Ishikawa (cell line): Measurements from ENCODE around the gene DHX8.

Source experiments
- CEBPB ChIP-seq: IDR thresholded peaks from 2 replicates; pipeline ENCODE4 v1.6.1; 2012
- CREB1 ChIP-seq: IDR thresholded peaks from 2 replicates; pipeline ENCODE4 v1.6.1; 2012; ENCODE audit warnings: low read depth
- EGR1 ChIP-seq: IDR thresholded peaks from 2 replicates; pipeline ENCODE4 v1.6.1; 2012
- EP300 ChIP-seq: IDR thresholded peaks from 2 replicates; pipeline ENCODE4 v1.6.1; 2012; ENCODE audit warnings: borderline replicate concordance
- FOXM1 ChIP-seq: IDR thresholded peaks from 2 replicates; pipeline ENCODE4 v1.6.1; 2012; ENCODE audit warnings: low read depth, borderline replicate concordance
- NFIC ChIP-seq: IDR thresholded peaks from 2 replicates; pipeline ENCODE4 v1.6.1; 2012
- RAD21 ChIP-seq: IDR thresholded peaks from 2 replicates; pipeline ENCODE4 v1.6.1; 2012; ENCODE audit warnings: low read depth
- TAF1 ChIP-seq: IDR thresholded peaks from 2 replicates; pipeline ENCODE4 v1.6.1; 2012; ENCODE audit warnings: low read depth, mild to moderate bottlenecking
- TCF12 ChIP-seq: IDR thresholded peaks from 2 replicates; pipeline ENCODE4 v1.6.1; 2012; ENCODE audit warnings: low read depth
- TEAD4 ChIP-seq: IDR thresholded peaks from 2 replicates; pipeline ENCODE4 v1.6.1; 2012
- YY1 ChIP-seq: IDR thresholded peaks from 2 replicates; pipeline ENCODE4 v1.6.1; 2012; ENCODE audit warnings: low read depth
- ZBTB7A ChIP-seq: IDR thresholded peaks from 2 replicates; pipeline ENCODE4 v1.6.1; 2012; ENCODE audit warnings: low read depth
- TF ChIP-seq, protein P1 (sequence below): IDR thresholded peaks from 2 replicates; pipeline ENCODE4 v1.6.1; 2012; ENCODE audit warnings: low read depth, mild to moderate bottlenecking
- TF ChIP-seq, protein P2 (sequence below): IDR thresholded peaks from 2 replicates; pipeline ENCODE4 v1.6.1; 2012
- TF ChIP-seq, protein P3 (sequence below): IDR thresholded peaks from 2 replicates; pipeline ENCODE4 v1.6.1; 2012

The DHX8 gene

DNA sequence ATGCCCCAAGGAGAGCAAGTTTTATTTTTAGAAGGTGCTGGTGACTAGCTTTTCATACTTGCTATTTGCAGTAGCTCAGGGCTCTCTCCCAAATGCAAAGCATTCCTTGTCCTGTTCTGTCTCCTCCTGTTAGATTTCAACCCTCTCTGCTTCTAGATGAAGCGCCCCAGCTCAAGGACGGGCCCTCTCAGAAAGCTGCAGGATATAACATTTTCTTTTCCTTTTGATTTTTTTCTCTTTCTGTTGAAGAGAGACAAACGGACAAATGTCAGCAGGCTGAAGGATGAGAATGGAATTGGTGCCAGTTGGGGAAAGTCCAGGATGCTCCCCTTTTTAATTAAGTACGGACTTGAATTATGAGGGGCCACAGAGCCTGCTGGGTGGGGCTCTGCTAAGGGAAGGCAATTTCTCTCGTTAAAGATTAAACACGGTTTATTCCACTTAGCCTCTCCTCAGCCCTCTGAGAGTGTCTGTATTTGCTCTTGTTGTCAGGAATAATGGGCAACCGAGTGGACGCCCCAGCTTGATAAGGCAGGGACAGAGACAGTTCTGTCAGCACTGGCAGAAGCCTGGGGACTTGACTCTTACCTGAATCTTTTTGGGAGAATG lies 68.6 kb downstream of the DHX8 start:
- TF ChIP-seq, protein P1, sequence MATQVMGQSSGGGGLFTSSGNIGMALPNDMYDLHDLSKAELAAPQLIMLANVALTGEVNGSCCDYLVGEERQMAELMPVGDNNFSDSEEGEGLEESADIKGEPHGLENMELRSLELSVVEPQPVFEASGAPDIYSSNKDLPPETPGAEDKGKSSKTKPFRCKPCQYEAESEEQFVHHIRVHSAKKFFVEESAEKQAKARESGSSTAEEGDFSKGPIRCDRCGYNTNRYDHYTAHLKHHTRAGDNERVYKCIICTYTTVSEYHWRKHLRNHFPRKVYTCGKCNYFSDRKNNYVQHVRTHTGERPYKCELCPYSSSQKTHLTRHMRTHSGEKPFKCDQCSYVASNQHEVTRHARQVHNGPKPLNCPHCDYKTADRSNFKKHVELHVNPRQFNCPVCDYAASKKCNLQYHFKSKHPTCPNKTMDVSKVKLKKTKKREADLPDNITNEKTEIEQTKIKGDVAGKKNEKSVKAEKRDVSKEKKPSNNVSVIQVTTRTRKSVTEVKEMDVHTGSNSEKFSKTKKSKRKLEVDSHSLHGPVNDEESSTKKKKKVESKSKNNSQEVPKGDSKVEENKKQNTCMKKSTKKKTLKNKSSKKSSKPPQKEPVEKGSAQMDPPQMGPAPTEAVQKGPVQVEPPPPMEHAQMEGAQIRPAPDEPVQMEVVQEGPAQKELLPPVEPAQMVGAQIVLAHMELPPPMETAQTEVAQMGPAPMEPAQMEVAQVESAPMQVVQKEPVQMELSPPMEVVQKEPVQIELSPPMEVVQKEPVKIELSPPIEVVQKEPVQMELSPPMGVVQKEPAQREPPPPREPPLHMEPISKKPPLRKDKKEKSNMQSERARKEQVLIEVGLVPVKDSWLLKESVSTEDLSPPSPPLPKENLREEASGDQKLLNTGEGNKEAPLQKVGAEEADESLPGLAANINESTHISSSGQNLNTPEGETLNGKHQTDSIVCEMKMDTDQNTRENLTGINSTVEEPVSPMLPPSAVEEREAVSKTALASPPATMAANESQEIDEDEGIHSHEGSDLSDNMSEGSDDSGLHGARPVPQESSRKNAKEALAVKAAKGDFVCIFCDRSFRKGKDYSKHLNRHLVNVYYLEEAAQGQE = no peak
- TF ChIP-seq, protein P2, sequence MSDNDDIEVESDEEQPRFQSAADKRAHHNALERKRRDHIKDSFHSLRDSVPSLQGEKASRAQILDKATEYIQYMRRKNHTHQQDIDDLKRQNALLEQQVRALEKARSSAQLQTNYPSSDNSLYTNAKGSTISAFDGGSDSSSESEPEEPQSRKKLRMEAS = no peak
- no peak for TF ChIP-seq EP300
- TF ChIP-seq YY1 = no peak
- TF ChIP-seq CREB1 = no peak
- TF ChIP-seq TCF12 = no peak
- TF ChIP-seq, protein P3, sequence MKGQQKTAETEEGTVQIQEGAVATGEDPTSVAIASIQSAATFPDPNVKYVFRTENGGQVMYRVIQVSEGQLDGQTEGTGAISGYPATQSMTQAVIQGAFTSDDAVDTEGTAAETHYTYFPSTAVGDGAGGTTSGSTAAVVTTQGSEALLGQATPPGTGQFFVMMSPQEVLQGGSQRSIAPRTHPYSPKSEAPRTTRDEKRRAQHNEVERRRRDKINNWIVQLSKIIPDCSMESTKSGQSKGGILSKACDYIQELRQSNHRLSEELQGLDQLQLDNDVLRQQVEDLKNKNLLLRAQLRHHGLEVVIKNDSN = no peak
- no peak for TF ChIP-seq NFIC
- no peak for TF ChIP-seq ZBTB7A
- TF ChIP-seq TAF1 = no peak
- no peak for TF ChIP-seq RAD21
- no peak for TF ChIP-seq CEBPB
- no peak for TF ChIP-seq FOXM1
- no peak for TF ChIP-seq TEAD4
- TF ChIP-seq EGR1 = no peak

DNA sequence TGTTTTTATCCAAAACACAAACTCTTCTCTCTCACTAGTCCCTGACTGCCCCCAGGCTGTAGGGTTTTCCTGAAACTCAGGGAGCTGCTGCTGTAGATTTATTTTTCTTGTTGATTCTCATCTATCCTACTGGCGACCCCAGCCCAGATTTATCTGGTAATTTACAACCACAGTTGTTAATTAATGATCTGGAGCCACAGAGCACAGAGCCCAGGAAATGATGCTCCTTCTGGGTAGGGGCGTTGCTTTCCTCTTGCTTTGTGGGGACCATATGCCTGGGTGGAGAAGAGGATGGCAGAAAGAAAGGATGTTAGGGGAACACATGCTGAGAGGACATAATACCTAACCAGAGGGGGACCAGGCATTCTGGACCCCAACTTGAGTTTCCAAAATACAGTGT lies 69.8 kb downstream of the DHX8 start:
- TF ChIP-seq ZBTB7A = no peak
- TF ChIP-seq TEAD4 = no peak
- TF ChIP-seq, protein P3 = no peak
- TF ChIP-seq NFIC = no peak
- TF ChIP-seq, protein P2 = no peak
- TF ChIP-seq EGR1 = no peak
- TF ChIP-seq TAF1 = no peak
- TF ChIP-seq YY1 = no peak
- no peak for TF ChIP-seq EP300
- no peak for TF ChIP-seq TCF12
- no peak for TF ChIP-seq CREB1
- TF ChIP-seq, protein P1 = no peak
- TF ChIP-seq CEBPB = no peak
- TF ChIP-seq FOXM1 = no peak
- TF ChIP-seq RAD21 = no peak

DNA sequence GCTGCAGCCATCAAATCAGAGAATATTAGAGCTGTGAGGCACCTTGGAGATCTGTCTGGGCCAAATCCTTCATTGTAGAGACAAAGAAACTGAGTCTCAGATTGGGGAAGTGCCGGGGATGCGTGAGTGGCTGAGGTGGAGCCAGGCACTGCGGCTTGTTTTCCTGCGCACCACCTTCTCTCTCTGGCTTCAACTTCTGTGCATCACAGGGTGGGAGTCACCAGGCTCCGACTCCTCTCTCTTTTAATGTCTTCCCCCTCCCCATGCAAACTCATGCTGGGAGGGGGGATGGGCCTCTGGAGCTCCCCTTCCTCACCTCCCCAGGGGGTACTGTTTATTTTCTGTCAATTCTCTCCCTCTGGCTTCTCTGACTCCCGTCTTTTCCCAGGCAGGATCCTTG lies 71.1 kb downstream of the DHX8 start:
- no peak for TF ChIP-seq TEAD4
- TF ChIP-seq, protein P2 = no peak
- TF ChIP-seq CEBPB = no peak
- no peak for TF ChIP-seq NFIC
- no peak for TF ChIP-seq YY1
- no peak for TF ChIP-seq RAD21
- no peak for TF ChIP-seq FOXM1
- TF ChIP-seq, protein P1 = no peak
- TF ChIP-seq, protein P3 = no peak
- no peak for TF ChIP-seq CREB1
- no peak for TF ChIP-seq TCF12
- TF ChIP-seq EP300 = no peak
- TF ChIP-seq EGR1 = no peak
- no peak for TF ChIP-seq ZBTB7A
- TF ChIP-seq TAF1 = no peak

DNA sequence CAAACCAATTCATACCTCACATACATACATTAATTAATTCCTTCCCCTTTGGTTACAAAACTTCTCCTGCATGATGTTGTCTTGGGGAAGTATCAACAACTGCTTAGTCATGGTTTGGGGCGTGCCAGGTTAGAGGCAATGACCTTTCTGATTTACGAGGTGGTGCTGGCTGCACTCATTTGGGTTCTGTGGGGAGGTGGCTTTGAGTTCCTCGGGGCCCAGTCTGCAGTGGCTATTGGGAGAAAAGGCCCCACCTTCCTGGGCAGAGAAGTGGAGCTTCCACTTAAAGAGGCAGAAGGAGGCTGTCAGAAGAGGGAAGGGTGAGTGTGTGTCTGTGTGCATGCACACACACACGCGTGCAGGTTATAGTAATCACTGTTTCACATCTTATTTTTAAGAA lies 72.5 kb downstream of the DHX8 start:
- TF ChIP-seq CEBPB (0 out of 2 replicates have a peak, but pooled peaks have one; percentile 4), EP300 (0 out of 2 replicates have a peak, but pooled peaks have one; percentile 24), TAF1 (no peak), FOXM1 (no peak), TEAD4 (peak; percentile 29; the same call in 1 of the 2 replicates), TCF12 (no peak; the same call in 1 of the 2 replicates), RAD21 (0 out of 2 replicates have a peak, but pooled peaks have one; percentile 9), EGR1 (no peak), YY1 (no peak), NFIC (peak; percentile 35; the same call in 1 of the 2 replicates)
- TF ChIP-seq, protein P1 = no peak
